NCI-H345 (cell line): ENCODE data around the gene HNRNPC.
"Not testable (repeated sequence)": the region's sequence is repeated elsewhere in the genome, so short reads cannot be mapped to it uniquely, and the experiment has no call there.

Experiments used
- DNase-seq: peaks from one replicate; lab custom pipeline; 2025; lab: John Stamatoyannopoulos, UW

The HNRNPC gene

GRCh38 chr14:21244544-21244943 is 24.7 kb downstream of the HNRNPC start:
- no peak for DNase-seq

GRCh38 chr14:21241218-21241819 is 27.9 kb downstream of the HNRNPC start:
- no peak for DNase-seq

- DNase-seq: no peak
Measured at GRCh38 chr14:21240417-21240816, 28.8 kb downstream of the HNRNPC start.

- DNase-seq: no peak
Measured at GRCh38 chr14:21238823-21239518, 30.3 kb downstream of the HNRNPC start.

GRCh38 chr14:21236948-21237797 is 32.1 kb downstream of the HNRNPC start:
- no peak for DNase-seq

- no peak for DNase-seq
Measured at GRCh38 chr14:21234112-21234511, 35.1 kb downstream of the HNRNPC start.

GRCh38 chr14:21233457-21234076 is 35.7 kb downstream of the HNRNPC start:
- DNase-seq: no peak

- DNase-seq: no peak
Measured at GRCh38 chr14:21231020-21231652, 38.1 kb downstream of the HNRNPC start.

- DNase-seq: no peak
Measured at GRCh38 chr14:21229821-21230220, 39.4 kb downstream of the HNRNPC start.

GRCh38 chr14:21227981-21228380 is 41.3 kb downstream of the HNRNPC start:
- DNase-seq: no peak

GRCh38 chr14:21227150-21227549 is 42.1 kb downstream of the HNRNPC start:
- no peak for DNase-seq

GRCh38 chr14:21226467-21226866 is 42.8 kb downstream of the HNRNPC start:
- no peak for DNase-seq

- not testable (repeated sequence) for DNase-seq
Measured at GRCh38 chr14:21225164-21225563, 44.1 kb downstream of the HNRNPC start.

GRCh38 chr14:21220874-21221477 is 48.3 kb downstream of the HNRNPC start:
- DNase-seq: no peak

- no peak for DNase-seq
Measured at GRCh38 chr14:21219561-21220111, 49.6 kb downstream of the HNRNPC start.

- no peak for DNase-seq
Measured at GRCh38 chr14:21219120-21219519, 50.1 kb downstream of the HNRNPC start.

- no peak for DNase-seq
Measured at GRCh38 chr14:21215879-21216251, 53.4 kb downstream of the HNRNPC start.

GRCh38 chr14:21215130-21215878 is 53.9 kb downstream of the HNRNPC start:
- no peak for DNase-seq

- no peak for DNase-seq
Measured at GRCh38 chr14:21213652-21214051, 55.6 kb downstream of the HNRNPC start.

- DNase-seq: not testable (repeated sequence)
Measured at GRCh38 chr14:21212824-21213223, 56.4 kb downstream of the HNRNPC start.

- no peak for DNase-seq
Measured at GRCh38 chr14:21211509-21211908, 57.7 kb downstream of the HNRNPC start.
